Colonic mucosa (tissue), 4 donors: ENCODE data around the gene NIPAL3. TPM values are rescaled to one million over a fixed set of nuclear protein-coding genes. Genes with fewer than 3 reads are reported as not detected.

Source experiments
- DNase-seq: peaks from one replicate; pipeline ENCODE4 v3.0.0-alpha.2; 2020
- H3K27ac ChIP-seq: fragments of 200-600 bp; one replicate; pipeline ENCODE4 v1.8.0; 2021
- H3K27me3 ChIP-seq: fragments of 200-600 bp; one replicate; pipeline ENCODE4 v1.8.0; 2021
- H3K36me3 ChIP-seq: fragments of 200-600 bp; one replicate; pipeline ENCODE4 v1.8.0; 2021
- H3K4me1 ChIP-seq: fragments of 200-600 bp; one replicate; pipeline ENCODE4 v1.8.0; 2021; ENCODE audit warnings: mild to moderate bottlenecking
- H3K4me3 ChIP-seq: fragments of 200-600 bp; one replicate; pipeline ENCODE4 v1.8.0; 2021
- H3K9ac ChIP-seq, 2 donors: one replicate each; pipeline ENCODE4 v1.7.0; 2013; ENCODE audit warnings: control low read depth in 2 of 2, low read depth in 2 of 2, low read length in 2 of 2
- H3K9me3 ChIP-seq: fragments of 200-600 bp; one replicate; pipeline ENCODE4 v1.8.0; 2021
- CTCF ChIP-seq: fragments of 200-600 bp; IDR thresholded peaks from one replicate; pipeline ENCODE4 v1.8.0; 2022; ENCODE audit warnings: antibody characterized with exemption, mild to moderate bottlenecking
- intact Hi-C: fragments of 100-400 bp; cut with DNase I; formaldehyde crosslinking; loops from one replicate; pipeline ENCODE4 v1.14.1; 2022
- total RNA-seq, 2 donors: library from RNA; stranded (reverse); fragmentation: NEBNext Ultra II Directional in 1 of 2; extraction: Animal tissue kit (Norgen Biotek cat#: 25700) in 1 of 2; gene quantifications; one replicate each; pipeline ENCODE4 v1.2.1, GENCODE V29; 2021
- donor health status: healthy.
- donor health status: DM: no; HTN: no; CAD: no.
- donor health status: DM: no; HTN: no; CAD: no.

The NIPAL3 gene
- total RNA-seq, 2 donors from 2014 or later: 41.3 to 45.2 TPM

- no peak for DNase-seq
- Histone ChIP-seq H3K9ac (no peak overlapping the region), H3K4me3 (no peak overlapping the region), H3K27me3 (no peaks in the 10 kb centered on the region), H3K36me3 (no peaks in the 10 kb centered on the region), H3K4me1 (no peaks in the 10 kb centered on the region), H3K9me3 (no peaks in the 10 kb centered on the region), H3K27ac (no peak overlapping the region)
- intact Hi-C loops: no loop called here
- no peak for TF ChIP-seq CTCF
Observed at GRCh38 chr1:24493785-24494184, 78.2 kb downstream of the NIPAL3 start.

- no peak for TF ChIP-seq CTCF
- H3K9me3 ChIP-seq: no peaks in the 10 kb centered on the region
- no peak overlapping the region for H3K9ac ChIP-seq
- no peak overlapping the region for H3K4me3 ChIP-seq
- H3K36me3 ChIP-seq: no peaks in the 10 kb centered on the region
- H3K4me1 ChIP-seq: peaks cover 5% of the 10 kb centered on the region
- intact Hi-C loops: no loop called here
- H3K27ac ChIP-seq: no peak overlapping the region
- no peaks in the 10 kb centered on the region for H3K27me3 ChIP-seq
- DNase-seq: no peak
Observed at GRCh38 chr1:24498589-24498988, 83.0 kb downstream of the NIPAL3 start.

- H3K9ac ChIP-seq: no peak overlapping the region
- no peak for TF ChIP-seq CTCF
- H3K9me3 ChIP-seq: no peaks in the 10 kb centered on the region
- no peak overlapping the region for H3K27ac ChIP-seq
- no peaks in the 10 kb centered on the region for H3K36me3 ChIP-seq
- DNase-seq: no peak
- H3K4me3 ChIP-seq: no peak overlapping the region
- peaks cover 5% of the 10 kb centered on the region for H3K4me1 ChIP-seq
- no peaks in the 10 kb centered on the region for H3K27me3 ChIP-seq
- intact Hi-C loops: no loop called here
Observed at GRCh38 chr1:24500448-24501048, 84.9 kb downstream of the NIPAL3 start.

GRCh38 chr1:24501371-24502064 is 85.9 kb downstream of the NIPAL3 start:
- peak overlapping the region; percentile 71 for H3K4me3 ChIP-seq
- H3K4me1 ChIP-seq: peaks cover 5% of the 10 kb centered on the region
- no peaks in the 10 kb centered on the region for H3K27me3 ChIP-seq
- DNase-seq: peak; percentile 62
- H3K27ac ChIP-seq: peak overlapping the region; percentile 88
- peak overlapping the region; percentile 58 to 83 for H3K9ac ChIP-seq
- H3K36me3 ChIP-seq: no peaks in the 10 kb centered on the region
- intact Hi-C loops: no loop called here
- no peaks in the 10 kb centered on the region for H3K9me3 ChIP-seq
- TF ChIP-seq CTCF: no peak

- Histone ChIP-seq H3K9me3 (no peaks in the 10 kb centered on the region), H3K36me3 (no peaks in the 10 kb centered on the region), H3K27me3 (no peaks in the 10 kb centered on the region), H3K4me1 (peaks cover 5% of the 10 kb centered on the region), H3K9ac (peak overlapping the region; percentile 58 to 83), H3K27ac (peak overlapping the region; percentile 88), H3K4me3 (peak overlapping the region; percentile 71)
- DNase-seq: peak; percentile 79
- intact Hi-C loops: no loop called here
- TF ChIP-seq CTCF: no peak
Observed at GRCh38 chr1:24502065-24502708, 86.6 kb downstream of the NIPAL3 start.
